ENCODE data around the gene KHDRBS1.
"Not testable (repeated sequence)": the region's sequence is repeated elsewhere in the genome, so short reads cannot be mapped to it uniquely, and the experiment has no call there.

DNA sequence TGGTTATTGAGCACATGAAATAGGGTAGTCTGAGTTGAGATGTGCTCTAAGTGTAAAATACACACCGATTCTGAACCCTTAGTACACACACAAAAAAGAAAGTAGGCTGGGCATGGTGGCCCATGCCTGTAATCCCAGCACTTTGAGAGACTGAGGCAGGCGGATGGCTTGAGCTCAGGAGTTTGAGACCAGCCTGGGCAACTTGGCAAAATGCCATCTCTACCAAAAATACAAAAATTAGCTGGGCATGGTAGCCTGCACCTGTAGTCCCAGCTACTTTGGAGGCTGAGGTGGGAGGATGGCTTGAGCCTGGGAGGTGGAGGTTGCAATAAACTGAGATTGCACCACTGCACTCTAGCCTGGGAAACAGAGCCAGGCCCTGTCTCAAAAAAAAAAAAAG lies 72.7 kb downstream of the KHDRBS1 start:
- TF ChIP-seq POLR2A (IDR thresholded peaks at IDR 0.05), result not testable (repeated sequence)
- TF ChIP-seq, protein P1, sequence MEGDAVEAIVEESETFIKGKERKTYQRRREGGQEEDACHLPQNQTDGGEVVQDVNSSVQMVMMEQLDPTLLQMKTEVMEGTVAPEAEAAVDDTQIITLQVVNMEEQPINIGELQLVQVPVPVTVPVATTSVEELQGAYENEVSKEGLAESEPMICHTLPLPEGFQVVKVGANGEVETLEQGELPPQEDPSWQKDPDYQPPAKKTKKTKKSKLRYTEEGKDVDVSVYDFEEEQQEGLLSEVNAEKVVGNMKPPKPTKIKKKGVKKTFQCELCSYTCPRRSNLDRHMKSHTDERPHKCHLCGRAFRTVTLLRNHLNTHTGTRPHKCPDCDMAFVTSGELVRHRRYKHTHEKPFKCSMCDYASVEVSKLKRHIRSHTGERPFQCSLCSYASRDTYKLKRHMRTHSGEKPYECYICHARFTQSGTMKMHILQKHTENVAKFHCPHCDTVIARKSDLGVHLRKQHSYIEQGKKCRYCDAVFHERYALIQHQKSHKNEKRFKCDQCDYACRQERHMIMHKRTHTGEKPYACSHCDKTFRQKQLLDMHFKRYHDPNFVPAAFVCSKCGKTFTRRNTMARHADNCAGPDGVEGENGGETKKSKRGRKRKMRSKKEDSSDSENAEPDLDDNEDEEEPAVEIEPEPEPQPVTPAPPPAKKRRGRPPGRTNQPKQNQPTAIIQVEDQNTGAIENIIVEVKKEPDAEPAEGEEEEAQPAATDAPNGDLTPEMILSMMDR (IDR thresholded peaks at IDR 0.05), result not testable (repeated sequence)

All from lower leg skin (tissue), 3 donors.